Left ventricle myocardium inferior (tissue), 1 donor: ENCODE measurements around the gene CTH. TPM values are rescaled to one million over a fixed set of nuclear protein-coding genes. Genes with fewer than 3 reads are reported as not detected.

Source experiments
- DNase-seq: peaks from one replicate; pipeline ENCODE4 v3.0.0-alpha.2; 2020
- H3K27ac ChIP-seq: fragments of 200-600 bp; replicated peaks from 2 replicates; pipeline ENCODE4 v1.8.0; 2021
- H3K27me3 ChIP-seq: fragments of 200-600 bp; 2 replicates; pipeline ENCODE4 v1.8.0; 2021; ENCODE audit warnings: low read depth
- H3K36me3 ChIP-seq: fragments of 200-600 bp; 2 replicates; pipeline ENCODE4 v1.8.0; 2021
- H3K4me1 ChIP-seq: fragments of 200-600 bp; 2 replicates; pipeline ENCODE4 v1.8.0; 2021
- H3K4me3 ChIP-seq: fragments of 200-600 bp; 2 replicates; pipeline ENCODE4 v1.8.0; 2021; ENCODE audit warnings: mild to moderate bottlenecking, moderate library complexity
- H3K9me3 ChIP-seq: fragments of 200-600 bp; replicated peaks from 2 replicates; pipeline ENCODE4 v1.8.0; 2021
- CTCF ChIP-seq: fragments of 200-600 bp; IDR thresholded peaks from 2 replicates; pipeline ENCODE4 v1.8.0; 2021; ENCODE audit warnings: antibody characterized with exemption, mild to moderate bottlenecking, borderline replicate concordance
- intact Hi-C: fragments of 100-400 bp; cut with micrococcal nuclease; formaldehyde crosslinking; loops from one replicate; pipeline ENCODE4 v1.11.0; 2022
- total RNA-seq: library from RNA; stranded (reverse); fragmentation: NEBNext Ultra II Directional; extraction: Animal tissue kit (Norgen Biotek cat#: 25700); gene quantifications from one replicate; pipeline ENCODE4 v1.2.1, GENCODE V29; 2021
- donor health status: DM: no; HTN: yes; CAD: no; lungs with severe emphysema.

Gene CTH
- total RNA-seq, 1 donor from 2014 or later = 0.91 TPM

- peaks cover 53% of the 10 kb centered on the region for H3K36me3 ChIP-seq
- intact Hi-C loops = loop anchor here (10.0 kb wide), 1 partner anchor 70 kb away; no protein-coding TSS in a partner anchor
- DNase-seq = no peak
Observed at GRCh38 chr1:70434253-70434859, 23.3 kb downstream of the CTH start.

GRCh38 chr1:70436622-70437251 lies 25.7 kb downstream of the CTH start:
- Histone ChIP-seq H3K4me3 (no peak overlapping the region), H3K36me3 (peaks cover 43% of the 10 kb centered on the region), H3K27me3 (no peaks in the 10 kb centered on the region), H3K4me1 (peaks cover 12% of the 10 kb centered on the region), H3K27ac (no peak overlapping the region), H3K9me3 (no peaks in the 10 kb centered on the region)
- no peak for DNase-seq
- peak; percentile 51 for TF ChIP-seq CTCF
- intact Hi-C loops = loop anchor here (10.0 kb wide), 1 partner anchor 68 kb away; no protein-coding TSS in a partner anchor

More at GRCh38 chr1:70434253-70434859, 23.3 kb downstream of the CTH start:
- Histone ChIP-seq H3K4me3 (no peak overlapping the region), H3K9me3 (no peaks in the 10 kb centered on the region), H3K4me1 (no peaks in the 10 kb centered on the region), H3K27me3 (no peaks in the 10 kb centered on the region), H3K27ac (no peak overlapping the region)
- TF ChIP-seq CTCF = no peak

GRCh38 chr1:70438529-70438928 lies 27.5 kb downstream of the CTH start:
- intact Hi-C loops = loop anchor here (10.0 kb wide), 1 partner anchor 66 kb away; no protein-coding TSS in a partner anchor
- peaks cover 26% of the 10 kb centered on the region for H3K36me3 ChIP-seq
- peaks cover 24% of the 10 kb centered on the region for H3K4me1 ChIP-seq
- no peak overlapping the region for H3K4me3 ChIP-seq
- H3K9me3 ChIP-seq = no peaks in the 10 kb centered on the region
- DNase-seq = no peak
- H3K27ac ChIP-seq = no peak overlapping the region
- no peaks in the 10 kb centered on the region for H3K27me3 ChIP-seq
- no peak for TF ChIP-seq CTCF

- intact Hi-C loops = no loop called here
Observed at GRCh38 chr1:70440642-70441391, 29.7 kb downstream of the CTH start.

More at GRCh38 chr1:70440642-70441391, 29.7 kb downstream of the CTH start:
- no peak overlapping the region for H3K4me3 ChIP-seq
- no peaks in the 10 kb centered on the region for H3K9me3 ChIP-seq
- peaks cover 24% of the 10 kb centered on the region for H3K4me1 ChIP-seq
- TF ChIP-seq CTCF = no peak
- H3K27me3 ChIP-seq = no peaks in the 10 kb centered on the region
- peak overlapping the region; percentile 63 for H3K27ac ChIP-seq
- no peak for DNase-seq
- peaks cover 6% of the 10 kb centered on the region for H3K36me3 ChIP-seq
